ENCODE results near the gene OPHN1. TPM values are rescaled to one million over a fixed set of nuclear protein-coding genes. Genes with fewer than 3 reads are reported as not detected.
"Not testable (repeated sequence)": the region's sequence is repeated elsewhere in the genome, so short reads cannot be mapped to it uniquely, and the experiment has no call there.

The OPHN1 gene
- polyA plus RNA-seq, 3 donors = 0.20 to 0.82 (median 0.73) TPM

GRCh38 chrX:68398291-68398690 is 35.0 kb downstream of the OPHN1 start:
- Histone ChIP-seq H2AFZ (ENCODE audit: insufficient read depth, low read depth, low read length, poor library complexity, severe bottlenecking) (no peak overlapping the region), H3K4me2 (replicated peaks; ENCODE audit: extremely low read depth, low read length, poor library complexity, severe bottlenecking) (no peak overlapping the region), H3K9me3 (replicated peaks in 1 of 2; ENCODE audit: control insufficient read depth in 1 of 2, insufficient read depth in 1 of 2, low read length in 2 of 2) (no peaks in the 10 kb centered on the region), H3K4me3 (replicated peaks in 1 of 3; ENCODE audit: low read depth in 2 of 3, low read length in 3 of 3) (no peak overlapping the region), H3K79me2 (ENCODE audit: insufficient read depth, low read length) (no peaks in the 10 kb centered on the region), H3K4me1 (ENCODE audit: control insufficient read depth in 1 of 2, insufficient read depth in 2 of 2, low read length in 2 of 2) (peaks cover 0 to 4% of the 10 kb centered on the region in 2 donors), H3K9ac (ENCODE audit: insufficient read depth, low read length, poor library complexity, severe bottlenecking) (no peak overlapping the region), H3K27ac (ENCODE audit: low read depth in 1 of 2, low read length in 2 of 2) (no peak overlapping the region), H3K27me3 (ENCODE audit: control insufficient read depth in 2 of 2, insufficient read depth in 2 of 2, low read length in 2 of 2) (no peaks in the 10 kb centered on the region), H3K36me3 (replicated peaks in 1 of 2; ENCODE audit: control insufficient read depth in 1 of 2, insufficient read depth in 2 of 2, low read length in 2 of 2) (no peaks in the 10 kb centered on the region), H4K20me1 (ENCODE audit: insufficient read depth, low read length) (no peaks in the 10 kb centered on the region)
- H3K27ac Mint-ChIP-seq = no peak overlapping the region
- H3K36me3 Mint-ChIP-seq = no peaks in the 10 kb centered on the region
- no peak for TF ChIP-seq CTCF (IDR thresholded peaks at IDR 0.05)
- H3K4me3 Mint-ChIP-seq = no peak overlapping the region
- DNase-seq = no peak
- intact Hi-C loops (cut with micrococcal nuclease) = no loop called here
- peaks cover 0 to 2% (median 0%) of the 10 kb centered on the region in 7 donors for H3K9me3 Mint-ChIP-seq
- WGBS (ENCODE audit: insufficient coverage) = no CpG with 5 or more reads among the region's 3 CpGs
- H3K27me3 Mint-ChIP-seq (ENCODE audit: low read depth in 3 of 3) = peaks cover 0 to 3% (median 0%) of the 10 kb centered on the region in 3 donors
- peaks cover 10% of the 10 kb centered on the region for H3K4me1 Mint-ChIP-seq

- Mint-ChIP-seq H3K27ac (no peak overlapping the region), H3K4me1 (peaks cover 7% of the 10 kb centered on the region), H3K9me3 (peaks cover 0 to 2% (median 0%) of the 10 kb centered on the region in 7 donors), H3K36me3 (no peaks in the 10 kb centered on the region), H3K27me3 (ENCODE audit: low read depth in 3 of 3) (peaks cover 0 to 2% (median 0%) of the 10 kb centered on the region in 3 donors), H3K4me3 (no peak overlapping the region)
- no peaks in the 10 kb centered on the region for H3K9me3 ChIP-seq (replicated peaks in 1 of 2; ENCODE audit: control insufficient read depth in 1 of 2, insufficient read depth in 1 of 2, low read length in 2 of 2)
- TF ChIP-seq CTCF (IDR thresholded peaks at IDR 0.05) = no peak
- H3K4me2 ChIP-seq (replicated peaks; ENCODE audit: extremely low read depth, low read length, poor library complexity, severe bottlenecking) = no peak overlapping the region
- no peaks in the 10 kb centered on the region for H3K36me3 ChIP-seq (replicated peaks in 1 of 2; ENCODE audit: control insufficient read depth in 1 of 2, insufficient read depth in 2 of 2, low read length in 2 of 2)
- H3K4me1 ChIP-seq (ENCODE audit: control insufficient read depth in 1 of 2, insufficient read depth in 2 of 2, low read length in 2 of 2) = peaks cover 0 to 3% of the 10 kb centered on the region in 2 donors
- no peak overlapping the region for H3K9ac ChIP-seq (ENCODE audit: insufficient read depth, low read length, poor library complexity, severe bottlenecking)
- H4K20me1 ChIP-seq (ENCODE audit: insufficient read depth, low read length) = no peaks in the 10 kb centered on the region
- no peak overlapping the region for H2AFZ ChIP-seq (ENCODE audit: insufficient read depth, low read depth, low read length, poor library complexity, severe bottlenecking)
- no peak for DNase-seq
- H3K27me3 ChIP-seq (ENCODE audit: control insufficient read depth in 2 of 2, insufficient read depth in 2 of 2, low read length in 2 of 2) = no peaks in the 10 kb centered on the region
- intact Hi-C loops (cut with micrococcal nuclease) = no loop called here
- WGBS (ENCODE audit: insufficient coverage) = no CpG with 5 or more reads among the region's 2 CpGs
- H3K79me2 ChIP-seq (ENCODE audit: insufficient read depth, low read length) = no peaks in the 10 kb centered on the region
- no peak overlapping the region for H3K4me3 ChIP-seq (replicated peaks in 1 of 3; ENCODE audit: low read depth in 2 of 3, low read length in 3 of 3)
- no peak overlapping the region for H3K27ac ChIP-seq (ENCODE audit: low read depth in 1 of 2, low read length in 2 of 2)
Observed at GRCh38 chrX:68396953-68397352, 36.3 kb downstream of the OPHN1 start.

- H3K27me3 Mint-ChIP-seq (ENCODE audit: low read depth in 3 of 3); H3K4me3 ChIP-seq (replicated peaks in 1 of 3; ENCODE audit: low read depth in 2 of 3, low read length in 3 of 3); H3K4me1 Mint-ChIP-seq; H3K79me2 ChIP-seq (ENCODE audit: insufficient read depth, low read length); H3K9ac ChIP-seq (ENCODE audit: insufficient read depth, low read length, poor library complexity, severe bottlenecking); intact Hi-C loops (cut with micrococcal nuclease); DNase-seq; H3K27ac Mint-ChIP-seq; H3K4me3 Mint-ChIP-seq; H2AFZ ChIP-seq (ENCODE audit: insufficient read depth, low read depth, low read length, poor library complexity, severe bottlenecking); H3K27me3 ChIP-seq (ENCODE audit: control insufficient read depth in 2 of 2, insufficient read depth in 2 of 2, low read length in 2 of 2); H3K4me2 ChIP-seq (replicated peaks; ENCODE audit: extremely low read depth, low read length, poor library complexity, severe bottlenecking); H3K36me3 ChIP-seq (replicated peaks in 1 of 2; ENCODE audit: control insufficient read depth in 1 of 2, insufficient read depth in 2 of 2, low read length in 2 of 2); H3K27ac ChIP-seq (ENCODE audit: low read depth in 1 of 2, low read length in 2 of 2); H3K36me3 Mint-ChIP-seq; H3K9me3 Mint-ChIP-seq; H4K20me1 ChIP-seq (ENCODE audit: insufficient read depth, low read length); H3K4me1 ChIP-seq (ENCODE audit: control insufficient read depth in 1 of 2, insufficient read depth in 2 of 2, low read length in 2 of 2); H3K9me3 ChIP-seq (replicated peaks in 1 of 2; ENCODE audit: control insufficient read depth in 1 of 2, insufficient read depth in 1 of 2, low read length in 2 of 2): not testable (repeated sequence)
- WGBS (ENCODE audit: insufficient coverage) = no CpG with 5 or more reads among the region's 3 CpGs
Observed at GRCh38 chrX:68389419-68389960, 43.8 kb downstream of the OPHN1 start.

All from CD14-positive monocyte (primary cell).